Activated T-cell treated with anti-CD3 and anti-CD28 coated beads, Interleukin-2, amount 50 U/mL, for 4 hours (primary cell): ENCODE data around the gene EFCAB13. TPM values are rescaled to one million over a fixed set of nuclear protein-coding genes. Genes with fewer than 3 reads are reported as not detected.

Experiments
- ATAC-seq, 2 donors: fragments of 200-7000 bp; cut with Tn5 transposase; one replicate each; pipeline ENCODE4 v1.10.0; 2021
- DNase-seq: peaks from one replicate; pipeline ENCODE4 v3.0.0-alpha.2; 2020
- H3K27me3 Mint-ChIP-seq: one replicate; pipeline ENCODE4 v1.8.0; 2021; ENCODE audit warnings: low read depth, mixed read lengths
- H3K36me3 Mint-ChIP-seq: one replicate; pipeline ENCODE4 v1.8.0; 2022; ENCODE audit warnings: mixed read lengths; ENCODE audit not compliant: insufficient read depth
- H3K4me1 Mint-ChIP-seq: one replicate; pipeline ENCODE4 v1.8.0; 2021; ENCODE audit warnings: low read depth, mixed read lengths
- H3K4me3 Mint-ChIP-seq: one replicate; pipeline ENCODE4 v1.8.0; 2021; ENCODE audit warnings: mild to moderate bottlenecking, moderate library complexity, mixed read lengths
- H3K9me3 Mint-ChIP-seq: one replicate; pipeline ENCODE4 v1.8.0; 2021; ENCODE audit warnings: mixed read lengths
- total RNA-seq, 3 donors: library from RNA; stranded (reverse); gene quantifications; one replicate each; pipeline ENCODE4 v1.2.1, GENCODE V29; 2021

The EFCAB13 gene
- total RNA-seq, 3 donors from 2014 or later: 1.1 to 2.4 (median 1.3) TPM

DNA sequence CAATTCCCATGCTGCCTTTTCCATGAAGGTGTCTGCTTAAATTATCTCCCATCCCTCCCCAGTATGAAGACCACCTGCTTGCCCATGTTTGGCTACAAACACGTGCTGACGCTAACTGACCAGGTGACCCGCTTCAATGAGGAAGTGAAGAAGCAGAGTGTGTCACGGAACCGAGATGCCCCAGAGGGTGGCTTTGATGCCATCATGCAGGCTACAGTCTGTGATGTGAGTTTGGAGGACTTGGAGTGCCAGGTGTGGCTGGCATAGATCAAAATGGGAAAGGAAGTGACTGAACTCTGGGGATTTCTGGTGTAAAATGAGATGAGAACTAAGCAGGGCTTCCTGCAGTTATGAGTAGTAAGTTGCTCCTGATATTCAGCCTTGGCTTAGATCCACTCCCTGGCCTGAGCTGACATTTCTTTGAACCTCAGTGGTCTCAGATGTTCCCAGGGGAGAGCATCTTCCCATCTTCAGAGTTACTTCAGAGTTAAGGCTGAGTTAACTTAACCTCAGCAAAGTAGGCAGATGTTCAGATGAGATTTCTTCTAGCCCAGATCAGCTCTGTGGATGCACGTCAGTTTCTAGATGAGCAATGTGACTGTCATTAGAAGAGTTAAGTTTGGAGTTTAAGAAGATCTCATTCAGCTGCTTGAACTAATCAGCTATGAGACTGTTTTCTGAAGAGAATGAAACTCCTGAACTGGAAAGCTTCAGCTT lies 37.4 kb upstream of the EFCAB13 start:
- Mint-ChIP-seq H3K36me3 (no peaks in the 10 kb centered on the region), H3K9me3 (no peaks in the 10 kb centered on the region), H3K4me3 (no peak overlapping the region), H3K4me1 (peaks cover 2% of the 10 kb centered on the region), H3K27me3 (peaks cover 7% of the 10 kb centered on the region)
- ATAC-seq: no peak
- DNase-seq: no peak

DNA sequence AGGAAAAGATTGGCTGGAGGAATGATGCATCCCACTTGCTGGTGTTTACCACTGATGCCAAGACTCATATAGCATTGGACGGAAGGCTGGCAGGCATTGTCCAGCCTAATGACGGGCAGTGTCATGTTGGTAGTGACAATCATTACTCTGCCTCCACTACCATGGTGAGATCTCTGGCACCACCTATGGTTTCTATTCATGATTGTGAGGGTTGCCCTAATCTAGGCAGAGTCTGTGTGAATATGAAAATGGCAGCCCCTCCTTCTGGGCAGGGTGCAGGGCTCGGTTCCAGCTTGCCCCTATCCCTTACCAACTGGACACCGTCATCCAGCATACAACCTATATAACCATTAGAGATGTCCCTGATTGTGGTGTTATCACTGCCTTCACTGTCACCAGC lies 36.7 kb upstream of the EFCAB13 start:
- no peak for DNase-seq
- Mint-ChIP-seq H3K27me3 (peaks cover 7% of the 10 kb centered on the region), H3K4me1 (peaks cover 2% of the 10 kb centered on the region), H3K9me3 (no peaks in the 10 kb centered on the region), H3K36me3 (no peaks in the 10 kb centered on the region), H3K4me3 (no peak overlapping the region)
- no peak for ATAC-seq

DNA sequence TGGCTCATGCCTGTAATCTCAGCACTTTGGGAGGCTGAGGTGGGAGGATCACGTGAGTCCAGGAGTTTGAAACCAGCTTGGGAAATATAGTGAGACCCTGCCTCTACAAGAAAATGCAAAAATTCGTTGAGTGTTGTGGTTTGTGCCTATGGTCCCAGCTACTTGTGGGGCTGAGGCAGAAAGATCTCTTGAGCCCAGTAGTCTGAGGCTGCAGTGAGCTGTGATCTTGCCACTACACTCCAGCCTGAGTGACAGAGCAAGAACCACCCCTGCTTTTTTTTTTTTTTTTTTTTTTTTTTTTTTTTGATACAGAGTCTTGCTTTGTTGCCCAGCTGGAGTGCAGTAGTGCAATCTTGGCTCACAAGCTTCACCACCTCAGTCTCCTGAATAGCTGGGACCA lies 36.1 kb upstream of the EFCAB13 start:
- Mint-ChIP-seq H3K9me3 (no peaks in the 10 kb centered on the region), H3K36me3 (no peaks in the 10 kb centered on the region), H3K27me3 (peaks cover 7% of the 10 kb centered on the region), H3K4me3 (no peak overlapping the region), H3K4me1 (peaks cover 2% of the 10 kb centered on the region)
- ATAC-seq (no peak), DNase-seq (no peak)

DNA sequence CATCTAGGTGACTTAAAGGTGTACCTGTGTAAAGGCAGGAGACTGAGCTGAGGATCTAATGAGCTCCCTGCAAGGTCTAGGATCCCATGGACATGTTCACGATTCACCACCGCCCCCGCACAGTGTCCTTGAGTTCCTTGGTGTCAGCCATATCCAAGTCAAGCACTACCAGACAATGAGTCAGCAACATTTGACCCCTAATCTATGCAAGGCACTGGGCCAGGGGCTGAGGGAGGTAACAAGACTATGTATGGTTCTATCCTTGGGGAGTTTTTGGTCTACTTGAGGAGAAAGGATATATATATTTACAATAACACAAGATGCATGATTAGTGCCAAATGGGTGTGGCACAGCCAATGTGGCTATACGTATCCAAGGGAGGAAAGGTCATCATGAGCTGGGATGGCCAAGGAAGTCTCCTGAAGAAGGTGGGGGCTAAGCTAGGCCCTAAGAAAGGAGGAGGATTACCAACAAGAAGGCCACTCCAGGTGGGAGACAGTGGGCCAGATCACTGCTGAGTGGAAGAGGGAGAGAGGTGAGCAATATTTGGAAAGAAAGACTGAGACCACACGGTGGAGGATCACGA lies 35.1 kb upstream of the EFCAB13 start:
- ATAC-seq: no peak
- peaks cover 7% of the 10 kb centered on the region for H3K27me3 Mint-ChIP-seq
- H3K9me3 Mint-ChIP-seq: no peaks in the 10 kb centered on the region
- no peaks in the 10 kb centered on the region for H3K36me3 Mint-ChIP-seq
- peaks cover 2% of the 10 kb centered on the region for H3K4me1 Mint-ChIP-seq
- no peak for DNase-seq
- H3K4me3 Mint-ChIP-seq: no peak overlapping the region

DNA sequence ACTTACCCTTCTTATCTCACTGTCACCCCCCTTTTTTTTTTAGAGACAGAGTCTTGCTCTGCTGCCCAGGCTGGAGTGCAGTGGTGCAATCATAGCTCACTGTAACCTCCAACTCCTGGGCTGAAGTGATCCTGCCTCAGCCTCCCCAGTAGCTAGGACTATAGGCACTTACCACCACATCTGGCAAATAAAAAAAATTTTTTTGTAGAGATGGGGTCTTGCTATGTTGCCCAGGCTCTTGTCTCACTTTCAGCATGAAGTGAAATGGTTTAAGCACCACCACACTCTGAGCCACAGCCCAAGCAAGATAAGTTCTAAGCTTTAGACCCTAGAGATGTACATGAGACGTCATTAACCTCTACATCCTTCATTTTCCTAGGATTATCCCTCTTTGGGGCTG lies 34.5 kb upstream of the EFCAB13 start:
- no peaks in the 10 kb centered on the region for H3K9me3 Mint-ChIP-seq
- peaks cover 4% of the 10 kb centered on the region for H3K27me3 Mint-ChIP-seq
- no peaks in the 10 kb centered on the region for H3K36me3 Mint-ChIP-seq
- H3K4me1 Mint-ChIP-seq: peaks cover 3% of the 10 kb centered on the region
- ATAC-seq (no peak), DNase-seq (no peak)
- H3K4me3 Mint-ChIP-seq: no peak overlapping the region

DNA sequence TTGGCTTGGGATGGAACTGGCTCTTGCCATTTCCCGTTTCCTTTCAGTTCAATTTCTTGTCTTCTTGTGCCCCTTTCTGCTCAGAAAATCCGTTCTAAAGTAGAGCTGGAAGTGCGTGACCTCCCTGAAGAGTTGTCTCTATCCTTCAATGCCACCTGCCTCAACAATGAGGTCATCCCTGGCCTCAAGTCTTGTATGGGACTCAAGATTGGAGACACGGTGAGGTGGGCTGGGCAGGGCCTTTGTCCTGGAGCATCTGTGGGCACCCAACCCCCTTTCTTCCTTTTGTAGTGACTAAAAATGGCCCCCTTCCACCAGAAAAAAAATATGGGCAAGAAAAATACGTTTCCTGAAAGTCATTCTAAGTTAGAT lies 32.9 kb upstream of the EFCAB13 start:
- Mint-ChIP-seq H3K9me3 (no peaks in the 10 kb centered on the region), H3K4me1 (peaks cover 3% of the 10 kb centered on the region), H3K36me3 (no peaks in the 10 kb centered on the region), H3K27me3 (no peaks in the 10 kb centered on the region), H3K4me3 (no peak overlapping the region)
- no peak for ATAC-seq
- no peak for DNase-seq

DNA sequence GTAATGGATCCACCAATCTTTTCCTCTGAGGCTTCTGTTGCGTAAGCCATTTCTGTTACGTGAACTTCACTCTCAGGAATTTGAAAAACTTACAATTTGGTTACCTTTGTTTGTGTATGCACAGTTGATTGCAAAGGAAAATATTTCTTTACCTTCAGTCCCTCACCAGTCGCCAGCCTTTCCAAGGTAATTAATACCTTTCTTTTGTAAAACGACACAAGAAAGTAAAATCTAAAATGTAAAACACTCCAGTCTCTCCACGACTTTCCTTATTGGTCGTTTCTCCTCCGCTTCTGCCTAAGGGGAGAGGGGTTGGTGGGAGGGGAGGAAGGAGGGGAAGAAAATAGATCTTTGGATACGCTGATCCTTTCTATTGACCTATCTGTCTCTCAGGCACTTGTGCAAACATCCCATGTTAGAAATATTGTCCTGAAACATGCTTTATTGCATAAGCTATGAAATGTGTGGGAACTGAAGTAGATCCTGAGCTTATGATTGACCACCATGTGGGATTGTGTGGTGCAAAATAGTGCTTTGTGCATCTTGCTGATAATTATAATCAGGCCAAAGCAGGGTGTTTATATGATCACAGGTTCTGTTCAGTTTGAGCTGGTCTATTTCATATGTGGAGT lies 32.4 kb upstream of the EFCAB13 start:
- Mint-ChIP-seq H3K9me3 (no peaks in the 10 kb centered on the region), H3K36me3 (no peaks in the 10 kb centered on the region), H3K4me1 (peaks cover 3% of the 10 kb centered on the region), H3K4me3 (no peak overlapping the region), H3K27me3 (no peaks in the 10 kb centered on the region)
- no peak for ATAC-seq
- DNase-seq: no peak

DNA sequence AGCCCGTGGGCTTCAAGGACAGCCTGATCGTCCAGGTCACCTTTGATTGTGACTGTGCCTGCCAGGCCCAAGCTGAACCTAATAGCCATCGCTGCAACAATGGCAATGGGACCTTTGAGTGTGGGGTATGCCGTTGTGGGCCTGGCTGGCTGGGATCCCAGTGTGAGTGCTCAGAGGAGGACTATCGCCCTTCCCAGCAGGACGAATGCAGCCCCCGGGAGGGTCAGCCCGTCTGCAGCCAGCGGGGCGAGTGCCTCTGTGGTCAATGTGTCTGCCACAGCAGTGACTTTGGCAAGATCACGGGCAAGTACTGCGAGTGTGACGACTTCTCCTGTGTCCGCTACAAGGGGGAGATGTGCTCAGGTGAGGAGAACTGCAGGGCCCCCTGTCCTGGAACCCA lies 31.5 kb upstream of the EFCAB13 start:
- no peaks in the 10 kb centered on the region for H3K9me3 Mint-ChIP-seq
- no peaks in the 10 kb centered on the region for H3K27me3 Mint-ChIP-seq
- DNase-seq (no peak), ATAC-seq (no peak)
- H3K4me1 Mint-ChIP-seq: peaks cover 2% of the 10 kb centered on the region
- H3K36me3 Mint-ChIP-seq: no peaks in the 10 kb centered on the region
- no peak overlapping the region for H3K4me3 Mint-ChIP-seq

DNA sequence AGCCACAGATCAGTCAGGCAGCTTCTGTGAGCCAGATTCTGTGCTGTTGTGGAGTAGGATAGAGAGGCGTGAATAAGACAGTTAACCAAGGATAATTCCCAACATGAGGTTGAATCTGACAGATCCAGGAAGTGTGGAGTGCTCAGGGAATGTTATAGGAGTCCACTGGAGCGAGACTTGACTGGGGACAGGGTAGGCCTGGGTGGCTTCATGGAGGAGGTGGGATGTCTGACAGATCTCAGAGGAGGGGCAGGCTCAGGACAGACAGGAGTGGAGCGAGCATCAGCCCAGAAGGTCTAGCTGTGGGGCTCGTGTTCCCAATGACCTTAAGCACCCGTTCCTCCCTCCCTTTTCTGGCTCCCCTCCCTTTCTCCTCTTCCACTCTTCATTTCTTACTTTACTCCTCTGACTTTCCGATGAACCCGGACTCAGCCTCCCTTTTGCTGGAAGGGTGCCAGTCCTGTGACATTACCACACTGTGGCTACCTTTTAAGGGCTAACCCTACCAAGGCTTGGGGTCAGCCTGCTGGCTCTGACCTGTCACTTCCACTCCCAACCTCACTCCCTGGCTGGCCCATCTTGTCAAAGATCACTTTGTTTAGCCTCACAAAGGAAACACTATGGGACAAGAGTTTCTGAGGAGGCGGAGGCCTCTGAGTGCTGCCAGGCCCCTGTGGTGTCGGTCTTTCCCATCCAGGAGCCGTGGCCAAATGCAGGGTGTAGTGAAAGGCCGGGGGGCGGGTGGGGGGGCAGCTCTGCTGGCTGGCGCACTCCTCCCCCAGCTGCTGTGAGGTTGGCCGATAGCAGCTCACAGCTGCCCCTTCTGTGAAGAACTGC lies 28.5 kb upstream of the EFCAB13 start:
- Mint-ChIP-seq H3K36me3 (no peaks in the 10 kb centered on the region), H3K4me1 (peaks cover 2% of the 10 kb centered on the region), H3K9me3 (no peaks in the 10 kb centered on the region), H3K27me3 (no peaks in the 10 kb centered on the region), H3K4me3 (no peak overlapping the region)
- no peak for DNase-seq
- ATAC-seq: no peak

DNA sequence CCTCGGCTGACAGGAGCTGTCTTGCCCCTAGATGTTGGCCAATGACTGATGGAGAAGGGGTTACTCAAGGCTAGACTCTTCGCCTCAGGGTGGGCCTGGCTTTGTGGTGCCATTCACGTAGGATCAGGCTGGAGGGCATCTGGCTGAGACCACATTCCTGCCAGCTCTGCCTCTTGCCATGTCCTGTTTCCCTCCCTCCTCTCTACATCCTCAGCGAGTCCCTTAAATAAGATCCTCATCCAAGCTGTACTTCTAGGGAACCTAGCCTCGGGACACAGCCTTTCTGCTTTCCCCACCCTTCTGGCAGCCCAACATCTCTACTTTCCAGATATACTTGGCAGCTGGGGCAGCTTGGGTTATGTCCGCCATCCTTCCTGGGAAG lies 27.9 kb upstream of the EFCAB13 start:
- no peaks in the 10 kb centered on the region for H3K27me3 Mint-ChIP-seq
- H3K36me3 Mint-ChIP-seq: no peaks in the 10 kb centered on the region
- peaks cover 2% of the 10 kb centered on the region for H3K4me1 Mint-ChIP-seq
- H3K4me3 Mint-ChIP-seq: no peak overlapping the region
- DNase-seq: no peak
- ATAC-seq: no peak
- no peaks in the 10 kb centered on the region for H3K9me3 Mint-ChIP-seq

DNA sequence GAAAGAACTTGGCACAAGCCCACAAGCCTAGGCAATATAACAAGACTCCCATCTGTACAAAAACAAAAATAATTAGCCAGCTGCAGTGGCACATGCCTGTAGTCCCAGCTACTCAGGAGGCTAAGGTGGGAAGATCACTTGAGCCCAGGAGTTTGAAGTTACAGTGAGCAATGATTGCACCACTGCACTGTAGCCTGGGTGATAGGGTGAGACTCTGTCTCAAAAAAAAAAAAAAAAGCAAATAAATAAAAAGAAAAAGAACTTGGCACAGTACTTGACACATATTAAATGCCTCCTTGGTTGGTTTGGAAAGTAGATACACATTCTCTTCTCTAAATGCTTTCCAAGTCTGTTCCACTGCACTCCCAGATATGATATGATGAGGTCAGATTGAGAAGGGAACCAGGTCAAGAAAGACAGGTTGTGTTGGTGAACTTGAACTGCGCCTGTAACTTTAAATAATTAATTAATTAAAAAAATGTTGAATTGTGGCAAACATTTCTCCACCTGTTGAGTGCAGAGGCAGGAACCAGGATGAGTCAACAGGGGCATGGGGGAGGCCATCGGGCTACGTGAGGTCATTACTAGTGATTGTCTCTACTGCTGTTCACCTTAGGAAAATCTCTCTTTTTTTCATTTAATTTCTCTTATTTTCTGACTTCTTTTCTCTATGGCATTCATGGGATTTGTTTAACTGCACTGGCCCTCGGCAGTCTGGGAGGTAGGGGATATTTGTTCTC lies 25.9 kb upstream of the EFCAB13 start:
- no peak overlapping the region for H3K4me3 Mint-ChIP-seq
- peaks cover 4% of the 10 kb centered on the region for H3K4me1 Mint-ChIP-seq
- DNase-seq: no peak
- peaks cover 2% of the 10 kb centered on the region for H3K36me3 Mint-ChIP-seq
- no peak for ATAC-seq
- peaks cover 6% of the 10 kb centered on the region for H3K9me3 Mint-ChIP-seq
- H3K27me3 Mint-ChIP-seq: no peaks in the 10 kb centered on the region

DNA sequence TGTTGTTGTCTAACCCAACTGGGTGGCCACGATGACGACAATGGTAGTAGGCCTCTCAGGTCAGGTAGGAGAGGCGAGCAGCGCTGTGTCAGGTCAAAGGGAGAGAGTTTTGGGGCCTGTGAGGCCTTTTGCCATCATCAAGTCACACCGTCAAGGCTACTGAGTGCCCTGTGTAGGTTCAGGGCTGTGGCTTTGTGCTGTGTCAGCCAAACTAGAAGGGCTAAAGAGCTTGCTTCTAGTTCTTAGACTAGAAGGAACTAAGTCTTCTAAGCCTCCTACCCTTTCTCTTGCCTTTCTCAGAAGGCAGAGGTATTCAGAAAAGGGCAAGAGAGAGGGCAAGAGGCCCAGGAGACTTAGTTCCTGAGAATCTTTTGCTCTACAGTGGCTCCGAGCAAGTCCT lies 25.0 kb upstream of the EFCAB13 start:
- DNase-seq (no peak), ATAC-seq (no peak)
- H3K36me3 Mint-ChIP-seq: peaks cover 2% of the 10 kb centered on the region
- peaks cover 6% of the 10 kb centered on the region for H3K9me3 Mint-ChIP-seq
- no peak overlapping the region for H3K4me3 Mint-ChIP-seq
- peaks cover 4% of the 10 kb centered on the region for H3K4me1 Mint-ChIP-seq
- H3K27me3 Mint-ChIP-seq: no peaks in the 10 kb centered on the region

DNA sequence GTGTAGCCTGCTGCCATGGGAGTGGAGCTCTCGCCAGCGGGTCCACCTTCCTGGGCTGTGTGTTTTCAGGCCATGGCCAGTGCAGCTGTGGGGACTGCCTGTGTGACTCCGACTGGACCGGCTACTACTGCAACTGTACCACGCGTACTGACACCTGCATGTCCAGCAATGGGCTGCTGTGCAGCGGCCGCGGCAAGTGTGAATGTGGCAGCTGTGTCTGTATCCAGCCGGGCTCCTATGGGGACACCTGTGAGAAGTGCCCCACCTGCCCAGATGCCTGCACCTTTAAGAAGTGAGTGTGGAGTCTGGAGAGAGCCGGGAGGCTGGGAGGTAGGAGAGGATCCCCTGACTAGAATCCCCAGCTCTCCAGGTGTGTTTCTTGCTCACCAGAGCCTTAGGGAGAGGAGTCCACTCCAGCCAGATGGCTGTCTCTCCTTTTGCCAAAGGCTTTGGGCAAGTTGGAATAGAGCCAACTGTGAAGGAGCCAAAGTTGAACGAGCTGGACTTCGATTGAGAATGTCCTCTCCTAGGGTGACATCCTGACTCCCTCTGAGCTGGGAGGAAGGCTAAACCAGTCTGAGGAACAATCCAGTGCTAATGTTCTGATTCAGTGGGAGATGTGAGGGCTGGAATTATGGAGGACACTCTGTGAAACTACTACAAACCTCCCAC lies 24.4 kb upstream of the EFCAB13 start:
- peaks cover 2% of the 10 kb centered on the region for H3K36me3 Mint-ChIP-seq
- H3K4me1 Mint-ChIP-seq: peaks cover 2% of the 10 kb centered on the region
- DNase-seq: no peak
- H3K9me3 Mint-ChIP-seq: peaks cover 6% of the 10 kb centered on the region
- ATAC-seq: no peak
- no peak overlapping the region for H3K4me3 Mint-ChIP-seq
- no peaks in the 10 kb centered on the region for H3K27me3 Mint-ChIP-seq

DNA sequence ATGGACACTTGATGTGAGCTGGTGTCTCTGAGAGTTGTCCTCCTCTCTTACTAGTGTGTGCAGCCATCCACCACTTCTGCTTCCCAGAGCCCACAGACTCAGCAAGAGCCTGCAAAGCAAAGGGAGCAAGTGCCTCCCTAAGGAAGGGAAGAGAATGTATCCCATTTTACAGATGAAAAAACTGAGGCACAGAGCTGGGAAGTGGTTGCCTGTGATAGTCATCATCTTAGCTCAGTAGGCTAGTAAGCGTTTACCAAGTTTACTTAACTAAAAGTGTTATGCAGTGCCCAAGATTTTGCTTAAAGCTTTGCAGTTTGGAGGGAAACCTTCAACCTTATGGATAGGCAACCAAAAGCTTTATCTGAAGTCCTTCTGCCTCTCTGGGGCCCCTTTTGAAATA lies 23.0 kb upstream of the EFCAB13 start:
- Mint-ChIP-seq H3K27me3 (no peaks in the 10 kb centered on the region), H3K36me3 (peaks cover 2% of the 10 kb centered on the region), H3K9me3 (peaks cover 6% of the 10 kb centered on the region), H3K4me3 (no peak overlapping the region), H3K4me1 (peaks cover 10% of the 10 kb centered on the region)
- no peak for ATAC-seq
- DNase-seq: no peak
